WERI-Rb-1 (cell line): Measurements from ENCODE around the gene PNPLA2.
A peak's percentile ranks its signal among the peaks of the same experiment; 100 is the strongest.

Experiments
- DNase-seq: peaks from one replicate; pipeline ENCODE4 v3.0.0-alpha.2; 2020
- H3K27ac ChIP-seq: fragments of 250-450 bp; sonication (Bioruptor Pico); 2 replicates; pipeline ENCODE4 v1.5.1; 2020; ENCODE audit warnings: mild to moderate bottlenecking, moderate library complexity
- H3K27me3 ChIP-seq: fragments of 250-450 bp; sonication (Bioruptor Pico); 2 replicates; pipeline ENCODE4 v1.5.1; 2021; ENCODE audit warnings: mild to moderate bottlenecking, low read depth, moderate library complexity; ENCODE audit not compliant: insufficient read depth, severe bottlenecking
- H3K36me3 ChIP-seq: fragments of 250-450 bp; sonication (Bioruptor Pico); 2 replicates; pipeline ENCODE4 v1.5.1; 2020; ENCODE audit warnings: mild to moderate bottlenecking, moderate library complexity
- H3K4me3 ChIP-seq: 2 replicates; pipeline ENCODE4 v1.5.1; 2011; ENCODE audit warnings: low read depth, mild to moderate bottlenecking, control low read depth, low read length
- H3K9me3 ChIP-seq: fragments of 250-450 bp; sonication (Bioruptor Pico); 2 replicates; pipeline ENCODE4 v1.5.1; 2021; ENCODE audit warnings: mild to moderate bottlenecking, moderate library complexity; ENCODE audit not compliant: severe bottlenecking
- CTCF ChIP-seq: IDR thresholded peaks from 2 replicates; pipeline ENCODE4 v1.5.1; 2011; ENCODE audit warnings: low read depth, mild to moderate bottlenecking, control low read depth, inconsistent platforms, low read length

PNPLA2 gene

GRCh38 chr11:841981-842369, 23.3 kb downstream of the PNPLA2 start:
- Histone ChIP-seq H3K9me3 (no peaks in the 10 kb centered on the region), H3K27me3 (no peaks in the 10 kb centered on the region), H3K4me3 (peak overlapping the region; percentile 62), H3K36me3 (peaks cover 51% of the 10 kb centered on the region), H3K27ac (peak overlapping the region; percentile 99)
- DNase-seq: no peak
- no peak for TF ChIP-seq CTCF

GRCh38 chr11:842370-843002, 23.8 kb downstream of the PNPLA2 start, which contains the start of the genes POLR2L and TSPAN4:
Gene POLR2L (minus strand): TSS chr11:842529. CDS start chr11:842508, 21 bp downstream.
Gene TSPAN4 (plus strand): TSS chr11:842852. CDS start chr11:850305, 7,453 bp downstream.
- no peaks in the 10 kb centered on the region for H3K27me3 ChIP-seq
- H3K4me3 ChIP-seq: peak within 1 kb of the TSS; percentile 62
- no peaks in the 10 kb centered on the region for H3K9me3 ChIP-seq
- peak; percentile 90 for DNase-seq
- H3K36me3 ChIP-seq: peaks cover 46% of the 10 kb centered on the region
- no peak for TF ChIP-seq CTCF
- H3K27ac ChIP-seq: peak within 1 kb of the TSS; percentile 99

- Histone ChIP-seq H3K36me3 (peaks cover 39% of the 10 kb centered on the region), H3K9me3 (no peaks in the 10 kb centered on the region), H3K27me3 (no peaks in the 10 kb centered on the region), H3K27ac (peak overlapping the region; percentile 99), H3K4me3 (peak overlapping the region; percentile 62)
- no peak for TF ChIP-seq CTCF
- no peak for DNase-seq
Observed at GRCh38 chr11:843086-843734, 24.5 kb downstream of the PNPLA2 start.

GRCh38 chr11:843818-844692, 25.3 kb downstream of the PNPLA2 start:
- Histone ChIP-seq H3K9me3 (no peaks in the 10 kb centered on the region), H3K27me3 (no peaks in the 10 kb centered on the region), H3K4me3 (peak overlapping the region; percentile 62), H3K27ac (no peak overlapping the region; the same call in 1 of the 2 replicates), H3K36me3 (peaks cover 31% of the 10 kb centered on the region)
- TF ChIP-seq CTCF: no peak
- DNase-seq: no peak

- DNase-seq: peak; percentile 67
- Histone ChIP-seq H3K9me3 (no peaks in the 10 kb centered on the region), H3K27ac (no peak overlapping the region), H3K4me3 (no peak overlapping the region), H3K27me3 (no peaks in the 10 kb centered on the region), H3K36me3 (peaks cover 22% of the 10 kb centered on the region)
- TF ChIP-seq CTCF: no peak
Observed at GRCh38 chr11:844693-845644, 26.3 kb downstream of the PNPLA2 start.
